GM13976 (cell line): Measurements from ENCODE around the gene AGK.

Source experiments
- DNase-seq: peaks from one replicate; pipeline ENCODE4 v3.0.0; 2012; ENCODE audit warnings: low spot score
- CTCF ChIP-seq: IDR thresholded peaks from 2 replicates; pipeline ENCODE4 v1.5.1; 2012; ENCODE audit warnings: borderline replicate concordance, mild to moderate bottlenecking; ENCODE audit not compliant: insufficient read depth; ENCODE audit errors: extremely low read depth, missing control alignments, control extremely low read depth
- in situ Hi-C: fragments of 300-500 bp; cut with MboI; formaldehyde crosslinking; loops from one replicate; pipeline ENCODE4 v1.12.0; 2022; ENCODE audit warnings: low sequenced_read_pairs, mixed read lengths, inconsistent platforms; ENCODE audit not compliant: unreplicated experiment

Gene AGK

GRCh38 chr7:141562543-141562942 is 11.3 kb downstream of the AGK start:
- in situ Hi-C loops, result no loop called here
- DNase-seq, result no peak
- TF ChIP-seq CTCF, result no peak

DNA sequence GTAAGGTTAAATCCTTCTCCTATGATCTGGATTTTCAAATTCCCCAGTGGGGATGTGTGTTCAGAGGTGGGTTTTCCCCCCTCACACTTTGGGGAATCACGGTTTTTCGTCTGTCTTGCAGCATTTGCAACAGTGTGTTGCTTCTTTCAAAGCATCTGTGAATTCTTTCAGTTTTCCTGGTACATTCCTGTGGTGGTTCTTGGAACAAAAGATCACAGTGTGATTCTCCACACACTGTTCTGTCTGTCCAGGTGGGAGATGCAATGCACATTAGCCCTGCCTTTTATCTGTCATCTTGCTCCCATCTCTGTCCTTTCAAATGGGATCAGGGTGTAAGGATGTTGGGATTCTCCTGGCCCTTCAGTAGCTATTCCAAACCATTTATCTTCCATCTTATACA is 11.8 kb downstream of the AGK start:
- in situ Hi-C loops, result no loop called here
- DNase-seq, result no peak
- TF ChIP-seq CTCF, result no peak

GRCh38 chr7:141563956-141564623 is 12.9 kb downstream of the AGK start:
- TF ChIP-seq CTCF, result no peak
- in situ Hi-C loops, result no loop called here
- DNase-seq, result no peak

GRCh38 chr7:141567432-141567831 is 16.2 kb downstream of the AGK start:
- no peak for TF ChIP-seq CTCF
- in situ Hi-C loops, result no loop called here
- no peak for DNase-seq

GRCh38 chr7:141568227-141568626 is 17.0 kb downstream of the AGK start:
- DNase-seq, result no peak
- in situ Hi-C loops, result no loop called here
- no peak for TF ChIP-seq CTCF

GRCh38 chr7:141571059-141571458 is 19.8 kb downstream of the AGK start:
- no peak for TF ChIP-seq CTCF

More at GRCh38 chr7:141571059-141571458, 19.8 kb downstream of the AGK start:
- in situ Hi-C loops, result no loop called here
- DNase-seq, result no peak
